SK-N-SH (cell line): ENCODE results near the gene NUDT19. TPM values are rescaled to one million over a fixed set of nuclear protein-coding genes. Genes with fewer than 3 reads are reported as not detected.
"Not testable (repeated sequence)": the region's sequence is repeated elsewhere in the genome, so short reads cannot be mapped to it uniquely, and the experiment has no call there.

ENCODE experiments used
- CTCF ChIA-PET: fragments of 300-600, 350-600 bp; formaldehyde crosslinking; extraction: SDS; loops from one replicate; lab custom pipeline; 2021; lab: Yijun Ruan, JAX
- POLR2A ChIA-PET: fragments of 350-600 bp; sonication (Branson Sonifier 250); formaldehyde crosslinking; extraction: SDS; loops from one replicate; lab custom pipeline; 2020; ENCODE audit warnings: antibody characterized with exemption, inconsistent platforms; lab: Yijun Ruan, JAX
- DNase-seq: peaks from one replicate; pipeline ENCODE4 v3.0.0; 2012
- H2AFZ ChIP-seq: fragments of 200-600 bp; sonication (generic); 2 replicates; pipeline ENCODE4 v1.8.1; 2016; ENCODE audit warnings: antibody characterized with exemption, mild to moderate bottlenecking, low read depth
- H3F3A ChIP-seq: fragments of 200-600 bp; sonication (generic); replicated peaks from 2 replicates; pipeline ENCODE3; 2016; ENCODE audit warnings: antibody characterized with exemption, mild to moderate bottlenecking; ENCODE audit not compliant: insufficient read depth
- H3K27ac ChIP-seq, 2 experiments: fragments of 200-500 bp in 1 of 2; fragments of 200-600 bp in 1 of 2; sonication (Bioruptor generic) in 1 of 2; sonication (generic), shearing (Covaris generic) in 1 of 2; 2 replicates each; pipeline versions ENCODE4 v1.5.1 to v1.6.1; 2014 to 2016; ENCODE audit warnings: low read depth in 2 of 2, inconsistent platforms in 1 of 2, low read length in 1 of 2, mild to moderate bottlenecking in 1 of 2, mixed read lengths in 1 of 2
- H3K27me3 ChIP-seq: fragments of 200-600 bp; sonication (generic), shearing (Covaris generic); 2 replicates; pipeline ENCODE4 v1.6.1; 2016; ENCODE audit warnings: mixed run types; ENCODE audit not compliant: insufficient read depth
- H3K36me3 ChIP-seq, 2 experiments: fragments of 200-500 bp in 1 of 2; fragments of 200-600 bp in 1 of 2; sonication (Bioruptor generic) in 1 of 2; sonication (generic) in 1 of 2; replicated peaks in 1 of 2; 2 replicates each; pipeline versions ENCODE3 to v1.5.1; 2014 to 2016; ENCODE audit warnings: low read length in 1 of 2, mild to moderate bottlenecking in 1 of 2; ENCODE audit not compliant: insufficient read depth in 2 of 2, control insufficient read depth in 1 of 2
- H3K4me1 ChIP-seq, 2 experiments: fragments of 200-500 bp in 1 of 2; fragments of 200-600 bp in 1 of 2; sonication (Bioruptor generic) in 1 of 2; sonication (generic), shearing (Covaris generic) in 1 of 2; 2 replicates each; pipeline versions ENCODE4 v1.5.1 to v1.6.1; 2014 to 2016; ENCODE audit warnings: low read depth in 1 of 2, low read length in 1 of 2, mixed run types in 1 of 2; ENCODE audit not compliant: insufficient read depth in 2 of 2, control insufficient read depth in 1 of 2
- H3K4me2 ChIP-seq: fragments of 200-600 bp; sonication (generic), shearing (Covaris generic); 2 replicates; pipeline ENCODE4 v1.6.1; 2017; ENCODE audit warnings: mixed run types
- H3K4me3 ChIP-seq, 2 experiments: fragments of 200-500 bp in 1 of 2; fragments of 200-600 bp in 1 of 2; sonication (Bioruptor generic) in 1 of 2; sonication (generic), shearing (Covaris generic) in 1 of 2; 2 replicates each; pipeline versions ENCODE4 v1.5.1 to v1.8.1; 2014 to 2016; ENCODE audit warnings: low read depth in 2 of 2, inconsistent platforms in 1 of 2, low read length in 1 of 2, mild to moderate bottlenecking in 1 of 2, mixed read lengths in 1 of 2, moderate library complexity in 1 of 2
- H3K79me2 ChIP-seq: fragments of 200-600 bp; sonication (generic); 2 replicates; pipeline ENCODE4 v1.8.1; 2017; ENCODE audit warnings: mild to moderate bottlenecking; ENCODE audit not compliant: insufficient read depth
- H3K9ac ChIP-seq: fragments of 200-600 bp; sonication (generic); 2 replicates; pipeline ENCODE4 v1.6.1; 2017; ENCODE audit warnings: mixed run types
- H3K9me2 ChIP-seq: fragments of 200-600 bp; sonication (generic); 2 replicates; pipeline ENCODE4 v1.6.1; 2017; ENCODE audit warnings: mixed run types
- H3K9me3 ChIP-seq: fragments of 200-600 bp; sonication (generic); 2 replicates; pipeline ENCODE4 v1.6.1; 2017; ENCODE audit warnings: mixed run types, mild to moderate bottlenecking, moderate library complexity
- H4K20me1 ChIP-seq: fragments of 200-600 bp; sonication (generic); 2 replicates; pipeline ENCODE4 v1.6.1; 2017; ENCODE audit warnings: mild to moderate bottlenecking, mixed run types; ENCODE audit not compliant: insufficient read depth
- ELF1 ChIP-seq: IDR thresholded peaks from 2 replicates; pipeline ENCODE4 v1.4.0; 2012
- MAX ChIP-seq: IDR thresholded peaks from 2 replicates; pipeline ENCODE4 v1.4.0; 2012; ENCODE audit warnings: low read depth
- MEF2A ChIP-seq: IDR thresholded peaks from 2 replicates; pipeline ENCODE4 v1.4.0; 2012; ENCODE audit warnings: low read depth, borderline replicate concordance
- NFIC ChIP-seq: IDR thresholded peaks from 2 replicates; pipeline ENCODE4 v1.4.0; 2012; ENCODE audit warnings: borderline replicate concordance
- NRF1 ChIP-seq: IDR thresholded peaks from 2 replicates; pipeline ENCODE4 v1.6.1; 2012; ENCODE audit warnings: low read depth, mild to moderate bottlenecking, low read length
- POLR2AphosphoS5 ChIP-seq: IDR thresholded peaks from 2 replicates; pipeline ENCODE4 v1.6.1; 2012; ENCODE audit warnings: low read depth, low read length
- RAD21 ChIP-seq: IDR thresholded peaks from 2 replicates; pipeline ENCODE4 v1.6.1; 2012; ENCODE audit warnings: mild to moderate bottlenecking, low read length
- RCOR1 ChIP-seq: fragments of 150-350 bp; IDR thresholded peaks from 2 replicates; pipeline ENCODE4 v1.6.1; 2017; ENCODE audit warnings: antibody characterized with exemption, low read length
- TCF12 ChIP-seq: IDR thresholded peaks from 2 replicates; pipeline ENCODE4 v1.4.0; 2012
- WGBS: methylation state at CpG from one replicate; pipeline ENCODE4 v1.1.6; 2017; ENCODE audit warnings: low lambda C conversion rate; 5-methylcytosine and 5-hydroxymethylcytosine counted together
- polyA plus RNA-seq, 3 experiments: library from polyadenylated mRNA; depleted of rRNA; stranded (reverse); fragments of >200 nt; gene quantifications; 2 replicates each; pipeline ENCODE4 v1.2.3, GENCODE V29; 2012

Gene NUDT19
- polyA plus RNA-seq, 1 of the 3 experiments (the other 2 are of a cell fraction) = 6.2 TPM

- H3K9me2 ChIP-seq = no peaks in the 10 kb centered on the region
- 88% methylated on average over 8 of the region's 8 CpGs for WGBS
- no peak overlapping the region for H3K4me2 ChIP-seq
- peak; percentile 60 for DNase-seq
- H3K27me3 ChIP-seq = no peaks in the 10 kb centered on the region
- H3K79me2 ChIP-seq = peaks cover 15% of the 10 kb centered on the region; the same call in 1 of the 2 replicates
- H3K36me3 ChIP-seq = peaks cover 12 to 13% of the 10 kb centered on the region in 2 experiments
- POLR2A ChIA-PET = interaction anchor here (0.6 kb wide), 1 partner anchor 17 kb away, joined by 3 read pairs; no protein-coding TSS in a partner anchor
- H3K4me1 ChIP-seq = peaks cover 0 to 8% of the 10 kb centered on the region in 2 experiments; a peak in 1 of 4 replicates
- H2AFZ ChIP-seq = no peak overlapping the region
- no peak for TF ChIP-seq MEF2A
- peak; percentile 45 for TF ChIP-seq RAD21
- no peak for TF ChIP-seq ELF1
- no peak for TF ChIP-seq TCF12
- no peak for TF ChIP-seq POLR2AphosphoS5
- TF ChIP-seq RCOR1 = no peak
- H3K27ac ChIP-seq = no peak overlapping the region
- CTCF ChIA-PET = interaction anchor here (0.9 to 2.3 kb wide), 2 partner anchors 17 to 52 kb away, joined by 3 to 5 read pairs; no protein-coding TSS in a partner anchor
- H4K20me1 ChIP-seq = no peaks in the 10 kb centered on the region
- H3F3A ChIP-seq = no peaks in the 10 kb centered on the region
- H3K4me3 ChIP-seq = no peak overlapping the region
- H3K9ac ChIP-seq = no peak overlapping the region
- H3K9me3 ChIP-seq = no peaks in the 10 kb centered on the region
Observed at GRCh38 chr19:32651729-32652140, 39.9 kb upstream of the NUDT19 start.

- not testable (repeated sequence) for H3K4me2 ChIP-seq, H3K9me3 ChIP-seq, H3K27ac ChIP-seq, H3F3A ChIP-seq, H4K20me1 ChIP-seq, H2AFZ ChIP-seq, H3K4me1 ChIP-seq, H3K9me2 ChIP-seq, H3K36me3 ChIP-seq, H3K4me3 ChIP-seq, H3K27me3 ChIP-seq, H3K9ac ChIP-seq, DNase-seq
- ChIA-PET CTCF (interaction anchor here (2.3 kb wide), 1 partner anchor 52 kb away, joined by 5 read pairs; no protein-coding TSS in a partner anchor), POLR2A (interaction anchor here (0.6 kb wide), 1 partner anchor 16 kb away, joined by 3 read pairs; no protein-coding TSS in a partner anchor)
- H3K79me2 ChIP-seq = peaks cover 15% of the 10 kb centered on the region; the same call in 1 of the 2 replicates
- WGBS = 98% methylated on average over 13 of the region's 13 CpGs
Observed at GRCh38 chr19:32652331-32652730, 39.3 kb upstream of the NUDT19 start.

GRCh38 chr19:32652894-32653598 is 38.6 kb upstream of the NUDT19 start:
- ChIA-PET CTCF (interaction anchor here (2.3 kb wide), 1 partner anchor 53 kb away, joined by 5 read pairs; no protein-coding TSS in a partner anchor), POLR2A (no interaction called here)
- 79% methylated on average over 12 of the region's 12 CpGs for WGBS
- H4K20me1 ChIP-seq = no peaks in the 10 kb centered on the region
- H2AFZ ChIP-seq = no peak overlapping the region
- H3K9me2 ChIP-seq = no peaks in the 10 kb centered on the region
- no peaks in the 10 kb centered on the region for H3K9me3 ChIP-seq
- TF ChIP-seq MAX = no peak
- no peak for TF ChIP-seq RCOR1
- TF ChIP-seq NRF1 = no peak
- TF ChIP-seq NFIC = peak; percentile 66
- H3K79me2 ChIP-seq = peaks cover 16% of the 10 kb centered on the region; the same call in 1 of the 2 replicates
- no peaks in the 10 kb centered on the region for H3F3A ChIP-seq
- DNase-seq = peak; percentile 50
- no peak overlapping the region for H3K27ac ChIP-seq
- no peak overlapping the region for H3K9ac ChIP-seq
- no peak overlapping the region for H3K4me2 ChIP-seq
- peaks cover 0 to 4% of the 10 kb centered on the region in 2 experiments; a peak in 1 of 4 replicates for H3K4me1 ChIP-seq
- H3K4me3 ChIP-seq = no peak overlapping the region
- peaks cover 5 to 9% of the 10 kb centered on the region in 2 experiments for H3K36me3 ChIP-seq
- H3K27me3 ChIP-seq = no peaks in the 10 kb centered on the region
